ENCODE measurements around the gene NFE2L3.

GRCh38 chr7:26224359-26224758, 72.4 kb downstream of the NFE2L3 start:
- TF ChIP-seq, protein P1, sequence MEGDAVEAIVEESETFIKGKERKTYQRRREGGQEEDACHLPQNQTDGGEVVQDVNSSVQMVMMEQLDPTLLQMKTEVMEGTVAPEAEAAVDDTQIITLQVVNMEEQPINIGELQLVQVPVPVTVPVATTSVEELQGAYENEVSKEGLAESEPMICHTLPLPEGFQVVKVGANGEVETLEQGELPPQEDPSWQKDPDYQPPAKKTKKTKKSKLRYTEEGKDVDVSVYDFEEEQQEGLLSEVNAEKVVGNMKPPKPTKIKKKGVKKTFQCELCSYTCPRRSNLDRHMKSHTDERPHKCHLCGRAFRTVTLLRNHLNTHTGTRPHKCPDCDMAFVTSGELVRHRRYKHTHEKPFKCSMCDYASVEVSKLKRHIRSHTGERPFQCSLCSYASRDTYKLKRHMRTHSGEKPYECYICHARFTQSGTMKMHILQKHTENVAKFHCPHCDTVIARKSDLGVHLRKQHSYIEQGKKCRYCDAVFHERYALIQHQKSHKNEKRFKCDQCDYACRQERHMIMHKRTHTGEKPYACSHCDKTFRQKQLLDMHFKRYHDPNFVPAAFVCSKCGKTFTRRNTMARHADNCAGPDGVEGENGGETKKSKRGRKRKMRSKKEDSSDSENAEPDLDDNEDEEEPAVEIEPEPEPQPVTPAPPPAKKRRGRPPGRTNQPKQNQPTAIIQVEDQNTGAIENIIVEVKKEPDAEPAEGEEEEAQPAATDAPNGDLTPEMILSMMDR (IDR thresholded peaks at IDR 0.05), result no peak
- TF ChIP-seq POLR2A (IDR thresholded peaks at IDR 0.05), result no peak

Measured in breast epithelium (tissue), 3 donors.